Measurements from ENCODE around the gene ZFAND4.

DNA sequence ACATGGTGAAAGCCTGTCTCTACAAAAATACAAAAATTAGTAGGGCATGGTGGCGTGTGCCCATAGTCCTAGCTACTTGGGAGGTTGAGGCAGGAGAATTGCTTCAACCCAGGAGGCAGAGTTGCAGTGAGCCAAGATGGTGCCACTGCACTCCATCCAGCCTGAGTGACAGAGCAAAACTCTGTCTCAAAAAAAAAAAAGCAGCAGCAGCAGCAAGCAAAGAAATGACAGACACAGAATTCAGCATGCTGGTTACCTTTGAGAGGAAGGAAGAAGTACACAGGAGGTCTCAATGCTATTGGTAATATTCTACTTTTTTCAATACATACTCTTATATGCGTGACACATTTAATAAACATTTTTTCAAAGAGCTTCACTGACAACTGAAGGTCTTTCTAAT is 81.3 kb downstream of the ZFAND4 start:
- TF ChIP-seq, protein P1, sequence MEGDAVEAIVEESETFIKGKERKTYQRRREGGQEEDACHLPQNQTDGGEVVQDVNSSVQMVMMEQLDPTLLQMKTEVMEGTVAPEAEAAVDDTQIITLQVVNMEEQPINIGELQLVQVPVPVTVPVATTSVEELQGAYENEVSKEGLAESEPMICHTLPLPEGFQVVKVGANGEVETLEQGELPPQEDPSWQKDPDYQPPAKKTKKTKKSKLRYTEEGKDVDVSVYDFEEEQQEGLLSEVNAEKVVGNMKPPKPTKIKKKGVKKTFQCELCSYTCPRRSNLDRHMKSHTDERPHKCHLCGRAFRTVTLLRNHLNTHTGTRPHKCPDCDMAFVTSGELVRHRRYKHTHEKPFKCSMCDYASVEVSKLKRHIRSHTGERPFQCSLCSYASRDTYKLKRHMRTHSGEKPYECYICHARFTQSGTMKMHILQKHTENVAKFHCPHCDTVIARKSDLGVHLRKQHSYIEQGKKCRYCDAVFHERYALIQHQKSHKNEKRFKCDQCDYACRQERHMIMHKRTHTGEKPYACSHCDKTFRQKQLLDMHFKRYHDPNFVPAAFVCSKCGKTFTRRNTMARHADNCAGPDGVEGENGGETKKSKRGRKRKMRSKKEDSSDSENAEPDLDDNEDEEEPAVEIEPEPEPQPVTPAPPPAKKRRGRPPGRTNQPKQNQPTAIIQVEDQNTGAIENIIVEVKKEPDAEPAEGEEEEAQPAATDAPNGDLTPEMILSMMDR (conservative IDR thresholded peaks at IDR 0.05; ENCODE audit: low read depth in 2 of 2) = no peak
- TF ChIP-seq, protein P2, sequence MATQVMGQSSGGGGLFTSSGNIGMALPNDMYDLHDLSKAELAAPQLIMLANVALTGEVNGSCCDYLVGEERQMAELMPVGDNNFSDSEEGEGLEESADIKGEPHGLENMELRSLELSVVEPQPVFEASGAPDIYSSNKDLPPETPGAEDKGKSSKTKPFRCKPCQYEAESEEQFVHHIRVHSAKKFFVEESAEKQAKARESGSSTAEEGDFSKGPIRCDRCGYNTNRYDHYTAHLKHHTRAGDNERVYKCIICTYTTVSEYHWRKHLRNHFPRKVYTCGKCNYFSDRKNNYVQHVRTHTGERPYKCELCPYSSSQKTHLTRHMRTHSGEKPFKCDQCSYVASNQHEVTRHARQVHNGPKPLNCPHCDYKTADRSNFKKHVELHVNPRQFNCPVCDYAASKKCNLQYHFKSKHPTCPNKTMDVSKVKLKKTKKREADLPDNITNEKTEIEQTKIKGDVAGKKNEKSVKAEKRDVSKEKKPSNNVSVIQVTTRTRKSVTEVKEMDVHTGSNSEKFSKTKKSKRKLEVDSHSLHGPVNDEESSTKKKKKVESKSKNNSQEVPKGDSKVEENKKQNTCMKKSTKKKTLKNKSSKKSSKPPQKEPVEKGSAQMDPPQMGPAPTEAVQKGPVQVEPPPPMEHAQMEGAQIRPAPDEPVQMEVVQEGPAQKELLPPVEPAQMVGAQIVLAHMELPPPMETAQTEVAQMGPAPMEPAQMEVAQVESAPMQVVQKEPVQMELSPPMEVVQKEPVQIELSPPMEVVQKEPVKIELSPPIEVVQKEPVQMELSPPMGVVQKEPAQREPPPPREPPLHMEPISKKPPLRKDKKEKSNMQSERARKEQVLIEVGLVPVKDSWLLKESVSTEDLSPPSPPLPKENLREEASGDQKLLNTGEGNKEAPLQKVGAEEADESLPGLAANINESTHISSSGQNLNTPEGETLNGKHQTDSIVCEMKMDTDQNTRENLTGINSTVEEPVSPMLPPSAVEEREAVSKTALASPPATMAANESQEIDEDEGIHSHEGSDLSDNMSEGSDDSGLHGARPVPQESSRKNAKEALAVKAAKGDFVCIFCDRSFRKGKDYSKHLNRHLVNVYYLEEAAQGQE (IDR thresholded peaks at IDR 0.05; ENCODE audit: unreplicated experiment) = no peak
- TF ChIP-seq EZH2 (IDR thresholded peaks at IDR 0.05; ENCODE audit: low read depth, unreplicated experiment) (no peak), POLR2AphosphoS5 (IDR thresholded peaks at IDR 0.05; ENCODE audit: low read depth) (no peak), STAT1 (IDR thresholded peaks at IDR 0.05; ENCODE audit: unreplicated experiment) (no peak), EZH2phosphoT487 (IDR thresholded peaks at IDR 0.05; ENCODE audit: unreplicated experiment) (no peak), JUNB (IDR thresholded peaks at IDR 0.05; ENCODE audit: unreplicated experiment) (no peak), CREB1 (CRISPR knock-in tag; IDR thresholded peaks at IDR 0.05; ENCODE audit: low read depth) (no peak), ZNF114 (CRISPR knock-in tag; IDR thresholded peaks at IDR 0.05) (no peak), ZNF331 (CRISPR knock-in tag; IDR thresholded peaks at IDR 0.05; ENCODE audit: low read depth) (no peak), NANOG (IDR thresholded peaks at IDR 0.05; ENCODE audit: borderline replicate concordance) (no peak)
- TF ChIP-seq, protein P3, sequence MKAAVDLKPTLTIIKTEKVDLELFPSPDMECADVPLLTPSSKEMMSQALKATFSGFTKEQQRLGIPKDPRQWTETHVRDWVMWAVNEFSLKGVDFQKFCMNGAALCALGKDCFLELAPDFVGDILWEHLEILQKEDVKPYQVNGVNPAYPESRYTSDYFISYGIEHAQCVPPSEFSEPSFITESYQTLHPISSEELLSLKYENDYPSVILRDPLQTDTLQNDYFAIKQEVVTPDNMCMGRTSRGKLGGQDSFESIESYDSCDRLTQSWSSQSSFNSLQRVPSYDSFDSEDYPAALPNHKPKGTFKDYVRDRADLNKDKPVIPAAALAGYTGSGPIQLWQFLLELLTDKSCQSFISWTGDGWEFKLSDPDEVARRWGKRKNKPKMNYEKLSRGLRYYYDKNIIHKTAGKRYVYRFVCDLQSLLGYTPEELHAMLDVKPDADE (IDR thresholded peaks at IDR 0.05) = no peak
- TF ChIP-seq, protein P4, sequence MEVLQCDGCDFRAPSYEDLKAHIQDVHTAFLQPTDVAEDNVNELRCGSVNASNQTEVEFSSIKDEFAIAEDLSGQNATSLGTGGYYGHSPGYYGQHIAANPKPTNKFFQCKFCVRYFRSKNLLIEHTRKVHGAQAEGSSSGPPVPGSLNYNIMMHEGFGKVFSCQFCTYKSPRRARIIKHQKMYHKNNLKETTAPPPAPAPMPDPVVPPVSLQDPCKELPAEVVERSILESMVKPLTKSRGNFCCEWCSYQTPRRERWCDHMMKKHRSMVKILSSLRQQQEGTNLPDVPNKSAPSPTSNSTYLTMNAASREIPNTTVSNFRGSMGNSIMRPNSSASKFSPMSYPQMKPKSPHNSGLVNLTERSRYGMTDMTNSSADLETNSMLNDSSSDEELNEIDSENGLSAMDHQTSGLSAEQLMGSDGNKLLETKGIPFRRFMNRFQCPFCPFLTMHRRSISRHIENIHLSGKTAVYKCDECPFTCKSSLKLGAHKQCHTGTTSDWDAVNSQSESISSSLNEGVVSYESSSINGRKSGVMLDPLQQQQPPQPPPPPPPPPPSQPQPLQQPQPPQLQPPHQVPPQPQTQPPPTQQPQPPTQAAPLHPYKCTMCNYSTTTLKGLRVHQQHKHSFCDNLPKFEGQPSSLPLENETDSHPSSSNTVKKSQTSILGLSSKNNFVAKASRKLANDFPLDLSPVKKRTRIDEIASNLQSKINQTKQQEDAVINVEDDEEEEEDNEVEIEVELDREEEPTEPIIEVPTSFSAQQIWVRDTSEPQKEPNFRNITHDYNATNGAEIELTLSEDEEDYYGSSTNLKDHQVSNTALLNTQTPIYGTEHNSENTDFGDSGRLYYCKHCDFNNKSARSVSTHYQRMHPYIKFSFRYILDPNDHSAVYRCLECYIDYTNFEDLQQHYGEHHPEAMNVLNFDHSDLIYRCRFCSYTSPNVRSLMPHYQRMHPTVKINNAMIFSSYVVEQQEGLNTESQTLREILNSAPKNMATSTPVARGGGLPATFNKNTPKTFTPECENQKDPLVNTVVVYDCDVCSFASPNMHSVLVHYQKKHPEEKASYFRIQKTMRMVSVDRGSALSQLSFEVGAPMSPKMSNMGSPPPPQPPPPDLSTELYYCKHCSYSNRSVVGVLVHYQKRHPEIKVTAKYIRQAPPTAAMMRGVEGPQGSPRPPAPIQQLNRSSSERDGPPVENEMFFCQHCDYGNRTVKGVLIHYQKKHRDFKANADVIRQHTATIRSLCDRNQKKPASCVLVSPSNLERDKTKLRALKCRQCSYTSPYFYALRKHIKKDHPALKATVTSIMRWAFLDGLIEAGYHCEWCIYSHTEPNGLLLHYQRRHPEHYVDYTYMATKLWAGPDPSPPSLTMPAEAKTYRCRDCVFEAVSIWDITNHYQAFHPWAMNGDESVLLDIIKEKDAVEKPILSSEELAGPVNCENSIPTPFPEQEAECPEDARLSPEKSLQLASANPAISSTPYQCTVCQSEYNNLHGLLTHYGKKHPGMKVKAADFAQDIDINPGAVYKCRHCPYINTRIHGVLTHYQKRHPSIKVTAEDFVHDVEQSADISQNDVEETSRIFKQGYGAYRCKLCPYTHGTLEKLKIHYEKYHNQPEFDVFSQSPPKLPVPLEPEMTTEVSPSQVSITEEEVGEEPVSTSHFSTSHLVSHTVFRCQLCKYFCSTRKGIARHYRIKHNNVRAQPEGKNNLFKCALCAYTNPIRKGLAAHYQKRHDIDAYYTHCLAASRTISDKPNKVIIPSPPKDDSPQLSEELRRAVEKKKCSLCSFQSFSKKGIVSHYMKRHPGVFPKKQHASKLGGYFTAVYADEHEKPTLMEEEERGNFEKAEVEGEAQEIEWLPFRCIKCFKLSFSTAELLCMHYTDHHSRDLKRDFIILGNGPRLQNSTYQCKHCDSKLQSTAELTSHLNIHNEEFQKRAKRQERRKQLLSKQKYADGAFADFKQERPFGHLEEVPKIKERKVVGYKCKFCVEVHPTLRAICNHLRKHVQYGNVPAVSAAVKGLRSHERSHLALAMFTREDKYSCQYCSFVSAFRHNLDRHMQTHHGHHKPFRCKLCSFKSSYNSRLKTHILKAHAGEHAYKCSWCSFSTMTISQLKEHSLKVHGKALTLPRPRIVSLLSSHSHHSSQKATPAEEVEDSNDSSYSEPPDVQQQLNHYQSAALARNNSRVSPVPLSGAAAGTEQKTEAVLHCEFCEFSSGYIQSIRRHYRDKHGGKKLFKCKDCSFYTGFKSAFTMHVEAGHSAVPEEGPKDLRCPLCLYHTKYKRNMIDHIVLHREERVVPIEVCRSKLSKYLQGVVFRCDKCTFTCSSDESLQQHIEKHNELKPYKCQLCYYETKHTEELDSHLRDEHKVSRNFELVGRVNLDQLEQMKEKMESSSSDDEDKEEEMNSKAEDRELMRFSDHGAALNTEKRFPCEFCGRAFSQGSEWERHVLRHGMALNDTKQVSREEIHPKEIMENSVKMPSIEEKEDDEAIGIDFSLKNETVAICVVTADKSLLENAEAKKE (CRISPR knock-in tag; IDR thresholded peaks at IDR 0.05) = no peak
